HT1080 (cell line): ENCODE data around the gene ADCY2. TPM values are rescaled to one million over a fixed set of nuclear protein-coding genes. Genes with fewer than 3 reads are reported as not detected.

ENCODE experiments used
- DNase-seq: peaks from one replicate; pipeline ENCODE4 v3.0.0-alpha.2; 2015; ENCODE audit warnings: low read depth
- total RNA-seq: library from RNA; depleted of rRNA; stranded (reverse); fragments of >200 nt; shearing (Covaris generic); gene quantifications from 2 replicates; pipeline ENCODE4 v1.2.3, GENCODE V29; 2014

Gene ADCY2
- total RNA-seq, 1 experiment from 2014 or later = 0.35 TPM

GRCh38 chr5:7773178-7773577, 377.2 kb downstream of the ADCY2 start:
- no peak for DNase-seq

GRCh38 chr5:7776442-7776841, 380.5 kb downstream of the ADCY2 start:
- DNase-seq = no peak

GRCh38 chr5:7779019-7780005, 383.4 kb downstream of the ADCY2 start:
- peak; percentile 20 for DNase-seq

- no peak for DNase-seq
Observed at GRCh38 chr5:7781899-7782298, 386.0 kb downstream of the ADCY2 start.

- no peak for DNase-seq
Observed at GRCh38 chr5:7784683-7785380, 388.9 kb downstream of the ADCY2 start.

- DNase-seq = no peak
Observed at GRCh38 chr5:7787770-7788169, 391.8 kb downstream of the ADCY2 start.

DNA sequence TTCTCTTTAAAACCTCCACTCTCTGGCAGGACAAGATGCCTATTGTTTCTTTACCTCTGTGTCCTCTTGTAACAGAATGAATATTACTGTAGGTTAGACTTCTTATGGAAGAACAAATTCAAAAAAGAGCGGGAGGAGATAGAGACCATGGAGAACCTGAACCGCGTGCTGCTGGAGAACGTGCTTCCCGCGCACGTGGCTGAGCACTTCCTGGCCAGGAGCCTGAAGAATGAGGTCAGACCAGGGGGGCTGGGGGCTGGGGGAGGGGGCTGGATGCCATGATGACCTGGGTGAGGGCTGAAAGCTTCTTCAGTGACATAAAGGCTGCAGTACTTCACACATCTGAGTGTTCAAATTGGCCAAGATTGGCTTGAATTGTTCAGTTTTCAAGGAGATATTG, 393.6 kb downstream of the ADCY2 start:
- DNase-seq = no peak

DNA sequence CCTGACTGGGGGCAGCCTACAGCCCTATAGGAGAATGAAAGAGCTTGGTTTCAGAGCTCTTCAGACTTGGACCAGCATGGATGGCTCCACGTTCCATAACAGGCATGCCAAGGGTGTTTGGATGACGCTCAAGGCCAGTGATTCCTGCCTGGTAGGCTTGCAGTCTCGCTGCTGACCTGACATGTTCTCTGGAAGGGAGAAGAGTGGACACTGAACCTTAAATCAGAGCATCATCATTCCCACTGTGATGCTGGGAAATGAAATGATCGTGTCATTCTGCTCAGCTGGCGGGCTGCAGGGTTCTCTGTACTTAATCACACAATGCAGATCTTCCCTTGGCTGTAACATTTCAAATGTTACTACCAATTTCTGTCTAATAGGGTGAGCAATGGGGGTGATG, 398.0 kb downstream of the ADCY2 start:
- no peak for DNase-seq

DNA sequence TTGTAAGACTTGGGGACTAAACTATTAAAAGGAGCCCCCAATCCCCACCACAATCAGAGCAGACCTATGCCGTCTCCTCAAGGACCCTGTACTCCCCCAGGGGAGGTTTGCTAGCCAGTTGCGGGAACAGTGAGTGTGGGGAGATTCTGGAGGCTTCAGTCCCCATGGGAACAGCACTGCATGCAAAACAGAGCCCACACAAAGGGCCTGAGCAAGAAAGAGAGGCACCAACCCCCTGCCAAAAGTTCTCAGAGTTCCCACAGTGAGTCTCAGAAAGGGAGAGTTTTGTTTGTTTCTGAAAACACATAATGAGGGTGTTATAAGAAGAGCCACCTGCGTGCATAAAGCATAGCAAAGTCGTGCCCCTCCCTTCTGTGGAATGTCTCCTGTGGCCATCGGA, 398.4 kb downstream of the ADCY2 start:
- no peak for DNase-seq

DNA sequence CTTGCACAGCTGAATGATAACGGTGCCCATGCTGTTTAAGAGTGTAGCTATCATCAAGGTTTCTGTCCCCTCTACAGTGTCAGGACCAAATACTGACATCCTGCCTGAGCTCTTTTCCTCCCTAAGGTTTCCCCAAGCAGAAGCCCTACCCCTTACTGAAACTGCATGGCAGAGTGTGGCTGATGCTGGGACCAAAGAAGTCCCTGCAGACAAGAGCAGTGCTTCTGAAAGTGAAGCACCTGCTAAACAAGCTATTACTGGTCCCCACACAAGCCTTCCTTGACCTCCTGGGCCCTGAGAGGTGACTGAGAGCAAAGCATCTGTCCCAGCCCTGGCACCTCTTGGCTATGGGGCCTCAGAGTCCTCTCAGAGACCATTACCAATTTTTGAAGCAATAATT, 398.9 kb downstream of the ADCY2 start:
- no peak for DNase-seq

DNA sequence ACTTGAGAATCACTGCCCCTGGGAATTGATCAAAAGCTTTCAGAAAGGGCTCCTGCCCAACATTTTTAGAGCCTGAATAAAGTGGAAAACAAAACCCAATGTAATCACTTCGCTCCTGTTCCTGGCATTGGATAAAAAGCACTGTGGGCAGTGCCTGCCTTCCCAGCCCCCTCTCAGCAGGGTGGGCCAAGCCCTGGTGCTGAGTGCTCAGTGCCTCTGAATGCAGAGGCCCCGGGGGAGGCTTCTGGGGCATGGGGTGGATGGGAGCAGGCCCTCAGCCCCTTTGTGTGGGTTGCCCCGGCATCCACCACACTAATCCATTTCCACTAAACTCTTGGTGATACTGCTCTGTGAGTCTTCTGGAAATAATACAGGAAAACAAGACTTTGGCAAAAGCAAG, 399.4 kb downstream of the ADCY2 start:
- DNase-seq = no peak

DNA sequence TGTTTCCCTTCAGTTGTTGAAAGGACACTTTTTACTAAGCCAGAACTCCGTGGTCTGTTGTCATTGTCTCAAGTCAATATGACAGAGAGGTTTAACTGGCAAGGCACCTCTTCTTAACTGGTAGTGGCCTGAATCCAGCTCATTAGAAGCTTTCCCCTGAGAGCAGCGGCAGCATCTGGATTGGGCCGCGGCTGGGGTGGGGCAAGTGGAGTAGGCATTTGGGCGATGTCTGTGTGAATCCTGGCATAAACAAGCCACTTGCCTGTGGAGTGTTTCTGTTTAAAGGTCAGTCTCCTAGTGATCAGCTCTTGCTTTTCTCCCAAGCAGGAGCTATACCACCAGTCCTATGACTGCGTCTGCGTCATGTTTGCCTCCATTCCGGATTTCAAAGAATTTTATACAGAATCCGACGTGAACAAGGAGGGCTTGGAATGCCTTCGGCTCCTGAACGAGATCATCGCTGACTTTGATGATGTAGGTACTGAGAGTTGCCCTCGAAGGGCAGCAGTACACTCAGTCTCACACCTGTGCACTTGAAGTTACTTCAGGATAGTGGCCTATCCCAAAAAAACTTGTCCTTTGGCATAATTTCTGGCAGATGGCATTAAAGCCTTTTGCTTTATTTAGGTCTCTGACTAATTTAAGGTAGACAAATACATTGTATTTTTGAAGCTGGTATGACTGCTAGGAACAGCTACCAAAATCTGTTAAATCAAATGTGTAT, 406.1 kb downstream of the ADCY2 start:
- DNase-seq = no peak

- peak; percentile 32 for DNase-seq
Observed at GRCh38 chr5:7802855-7803254, 406.9 kb downstream of the ADCY2 start.

- no peak for DNase-seq
Observed at GRCh38 chr5:7803937-7804336, 408.0 kb downstream of the ADCY2 start.

- DNase-seq = no peak
Observed at GRCh38 chr5:7805379-7805778, 409.4 kb downstream of the ADCY2 start.

- no peak for DNase-seq
Observed at GRCh38 chr5:7808998-7809397, 413.1 kb downstream of the ADCY2 start.

DNA sequence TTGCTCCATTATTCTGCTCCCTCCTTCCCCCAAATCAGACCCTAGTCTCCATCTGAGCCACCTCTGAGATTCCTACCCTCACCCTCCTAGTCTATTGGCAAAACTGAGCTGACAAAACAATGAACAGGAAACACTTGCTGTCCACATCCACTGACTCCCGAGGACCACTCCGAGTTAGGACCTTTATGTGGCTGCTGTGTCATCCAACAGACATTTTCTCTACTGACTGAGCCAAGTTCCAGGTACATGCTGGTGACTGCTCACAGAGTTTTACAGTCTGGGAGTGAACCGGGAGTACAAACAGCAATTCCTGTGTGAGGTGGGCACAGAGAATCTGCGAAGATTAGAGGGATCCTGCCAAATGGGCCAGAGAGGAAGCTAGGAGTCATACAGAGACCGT, 415.8 kb downstream of the ADCY2 start:
- DNase-seq = peak; percentile 17

GRCh38 chr5:7813007-7813406, 417.1 kb downstream of the ADCY2 start:
- no peak for DNase-seq

- no peak for DNase-seq
Observed at GRCh38 chr5:7813576-7813975, 417.6 kb downstream of the ADCY2 start.

GRCh38 chr5:7814816-7815215, 418.9 kb downstream of the ADCY2 start:
- DNase-seq = no peak

DNA sequence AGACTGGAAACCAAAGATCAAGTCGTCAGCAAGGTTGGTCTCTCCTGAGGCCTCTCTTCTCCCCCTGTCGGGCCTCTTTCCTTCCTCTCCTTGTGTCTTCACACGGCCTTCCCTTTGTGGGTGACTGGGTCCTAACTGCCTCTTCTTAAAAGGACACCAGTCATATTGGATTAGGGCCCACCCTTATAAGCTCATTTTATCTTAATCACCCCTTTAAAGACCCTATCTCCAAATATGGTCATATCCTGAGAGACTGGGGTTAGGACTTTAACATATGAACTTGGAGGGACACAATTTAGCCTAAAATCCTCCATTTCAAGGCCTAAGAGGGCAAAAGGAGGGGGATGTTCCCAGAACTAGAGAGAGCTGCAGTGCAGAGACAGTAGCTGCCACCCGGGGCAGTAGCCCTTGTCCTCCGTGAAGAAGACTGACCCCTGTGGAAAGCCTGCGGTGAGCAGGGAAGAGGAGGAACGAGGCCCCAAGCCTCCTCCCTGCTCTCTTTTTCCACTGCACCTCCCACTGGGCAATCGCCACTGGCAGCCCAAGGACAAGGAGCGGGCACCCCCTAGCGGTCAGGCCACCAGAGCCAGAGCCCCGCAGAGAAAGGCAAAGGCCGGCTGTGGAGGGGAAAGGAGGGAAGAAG, 420.1 kb downstream of the ADCY2 start:
- peak; percentile 80 for DNase-seq
